ENCODE data around the gene NCKAP5. TPM values are rescaled to one million over a fixed set of nuclear protein-coding genes. Genes with fewer than 3 reads are reported as not detected.

The NCKAP5 gene
- total RNA-seq, 1 experiment from 2014 or later: 3.2 TPM

GRCh38 chr2:132645176-132645575, 923.1 kb downstream of the NCKAP5 start:
- Histone ChIP-seq H3K27ac (ENCODE audit: low read length) (no peak overlapping the region), H4K20me1 (ENCODE audit: low read length) (no peaks in the 10 kb centered on the region; the same call in 1 of the 2 replicates), H3K4me1 (ENCODE audit: insufficient read depth, low read length) (no peaks in the 10 kb centered on the region), H3K79me2 (ENCODE audit: low read length) (no peaks in the 10 kb centered on the region), H3K4me3 (ENCODE audit: low read length) (no peak overlapping the region), H3K9me3 (ENCODE audit: low read length) (no peaks in the 10 kb centered on the region), H3K27me3 (ENCODE audit: low read length) (no peaks in the 10 kb centered on the region), H3K9ac (ENCODE audit: low read length) (no peak overlapping the region), H2AFZ (ENCODE audit: low read length) (no peak overlapping the region), H3K4me2 (ENCODE audit: low read length) (no peak overlapping the region), H3K9me2 (replicated peaks; ENCODE audit: low read length) (no peaks in the 10 kb centered on the region), H3K36me3 (ENCODE audit: low read depth, low read length) (peaks cover 6% of the 10 kb centered on the region; the same call in 1 of the 2 replicates), H3F3A (ENCODE audit: low read length, unreplicated experiment) (no peaks in the 10 kb centered on the region)
- BruUV-seq (replicated peaks): no TSS peak
- TF ChIP-seq EZH2phosphoT487 (IDR thresholded peaks at IDR 0.05; ENCODE audit: borderline replicate concordance, low read length) (no peak), CTCF (conservative IDR thresholded peaks at IDR 0.05; ENCODE audit: low read depth, low read length) (no peak), EZH2 (IDR thresholded peaks at IDR 0.05; ENCODE audit: low read length, unreplicated experiment) (no peak)
- ATAC-seq (no peak), DNase-seq (no peak)
- POLR2A ChIA-PET (ENCODE audit: unreplicated experiment): no interaction called here
- intact Hi-C loops (cut with micrococcal nuclease): no loop called here
- CTCF ChIA-PET: no interaction called here

DNA sequence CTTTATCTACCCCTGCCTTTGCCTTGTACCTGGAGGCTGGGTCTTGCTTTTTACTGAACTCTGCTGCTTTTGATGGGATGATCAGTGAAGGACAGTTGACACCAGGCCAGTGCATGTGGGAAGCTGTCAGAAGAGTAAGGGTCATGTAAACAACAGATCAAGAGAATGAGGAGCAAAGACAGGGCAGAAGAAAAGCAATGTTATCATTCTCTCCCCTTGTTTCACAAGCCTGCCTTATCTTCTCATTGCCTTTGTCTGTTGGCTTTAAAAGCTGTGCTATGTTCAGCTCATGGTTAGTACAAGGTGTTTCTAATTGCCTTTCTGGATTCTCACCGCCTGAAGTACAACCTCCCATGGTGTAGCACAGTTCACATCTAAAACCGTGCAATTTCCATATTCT, 925.8 kb downstream of the NCKAP5 start:
- H3K79me2 ChIP-seq (ENCODE audit: low read length): no peaks in the 10 kb centered on the region
- no peak overlapping the region for H3K4me3 ChIP-seq (ENCODE audit: low read length)
- ATAC-seq (no peak), DNase-seq (no peak)
- no TSS peak for BruUV-seq (replicated peaks)
- intact Hi-C loops (cut with micrococcal nuclease): no loop called here
- CTCF ChIA-PET: no interaction called here
- H3K4me2 ChIP-seq (ENCODE audit: low read length): no peak overlapping the region
- POLR2A ChIA-PET (ENCODE audit: unreplicated experiment): no interaction called here
- no peak for TF ChIP-seq EZH2 (IDR thresholded peaks at IDR 0.05; ENCODE audit: low read length, unreplicated experiment)
- TF ChIP-seq EZH2phosphoT487 (IDR thresholded peaks at IDR 0.05; ENCODE audit: borderline replicate concordance, low read length): no peak
- TF ChIP-seq CTCF (conservative IDR thresholded peaks at IDR 0.05; ENCODE audit: low read depth, low read length): no peak
- H4K20me1 ChIP-seq (ENCODE audit: low read length): no peaks in the 10 kb centered on the region; the same call in 1 of the 2 replicates
- no peak overlapping the region for H2AFZ ChIP-seq (ENCODE audit: low read length)
- H3K9ac ChIP-seq (ENCODE audit: low read length): no peak overlapping the region
- no peaks in the 10 kb centered on the region for H3K27me3 ChIP-seq (ENCODE audit: low read length)
- H3K4me1 ChIP-seq (ENCODE audit: insufficient read depth, low read length): no peaks in the 10 kb centered on the region
- H3K9me3 ChIP-seq (ENCODE audit: low read length): no peaks in the 10 kb centered on the region
- no peaks in the 10 kb centered on the region for H3K9me2 ChIP-seq (replicated peaks; ENCODE audit: low read length)
- peaks cover 6% of the 10 kb centered on the region; the same call in 1 of the 2 replicates for H3K36me3 ChIP-seq (ENCODE audit: low read depth, low read length)
- H3F3A ChIP-seq (ENCODE audit: low read length, unreplicated experiment): no peaks in the 10 kb centered on the region
- no peak overlapping the region for H3K27ac ChIP-seq (ENCODE audit: low read length)

DNA sequence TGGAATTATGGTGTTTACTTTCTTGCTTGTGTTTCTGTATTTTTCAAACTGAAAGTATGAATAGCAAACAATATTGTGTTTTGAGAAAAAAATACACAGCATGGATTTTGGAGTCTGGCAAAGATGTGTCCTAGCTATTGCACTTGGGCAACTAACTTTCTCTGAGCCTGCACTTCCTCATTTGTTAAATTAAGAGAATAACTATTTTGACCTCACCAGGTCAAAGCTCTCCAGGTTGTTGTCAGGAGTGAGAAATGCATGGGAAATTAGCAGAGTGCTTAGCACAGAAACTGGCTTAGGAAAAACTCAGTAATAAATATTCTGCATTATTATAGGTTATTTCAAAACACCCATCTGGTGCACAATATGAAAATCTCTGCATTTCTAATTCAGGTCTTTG, 926.4 kb downstream of the NCKAP5 start:
- Histone ChIP-seq H3K4me3 (ENCODE audit: low read length) (no peak overlapping the region), H3K79me2 (ENCODE audit: low read length) (no peaks in the 10 kb centered on the region), H3K4me2 (ENCODE audit: low read length) (no peak overlapping the region), H2AFZ (ENCODE audit: low read length) (no peak overlapping the region), H3K9ac (ENCODE audit: low read length) (no peak overlapping the region), H3K27ac (ENCODE audit: low read length) (no peak overlapping the region), H3K9me3 (ENCODE audit: low read length) (no peaks in the 10 kb centered on the region), H3K27me3 (ENCODE audit: low read length) (no peaks in the 10 kb centered on the region), H3K36me3 (ENCODE audit: low read depth, low read length) (peaks cover 6% of the 10 kb centered on the region; the same call in 1 of the 2 replicates), H3K9me2 (replicated peaks; ENCODE audit: low read length) (no peaks in the 10 kb centered on the region), H4K20me1 (ENCODE audit: low read length) (no peaks in the 10 kb centered on the region; the same call in 1 of the 2 replicates), H3K4me1 (ENCODE audit: insufficient read depth, low read length) (no peaks in the 10 kb centered on the region), H3F3A (ENCODE audit: low read length, unreplicated experiment) (no peaks in the 10 kb centered on the region)
- ChIA-PET CTCF (no interaction called here), POLR2A (ENCODE audit: unreplicated experiment) (no interaction called here)
- no peak for DNase-seq
- no TSS peak for BruUV-seq (replicated peaks)
- ATAC-seq: no peak
- TF ChIP-seq CTCF (conservative IDR thresholded peaks at IDR 0.05; ENCODE audit: low read depth, low read length) (no peak), EZH2phosphoT487 (IDR thresholded peaks at IDR 0.05; ENCODE audit: borderline replicate concordance, low read length) (no peak), EZH2 (IDR thresholded peaks at IDR 0.05; ENCODE audit: low read length, unreplicated experiment) (no peak)
- intact Hi-C loops (cut with micrococcal nuclease): no loop called here

All from PC-3 (cell line).